ENCODE data around the gene POLR2E. TPM values are rescaled to one million over a fixed set of nuclear protein-coding genes. Genes with fewer than 3 reads are reported as not detected.

The POLR2E gene
- total and polyA plus RNA-seq, 9 of the 15 experiments (the other 6 are each of a cell fraction or from before 2014, with no cell fraction given) = 3.4 to 413 (median 244) TPM

GRCh38 chr19:1130771-1131717 lies 35.9 kb upstream of the POLR2E start:
- Histone ChIP-seq H3K27ac (ENCODE audit: extremely low read depth, low read depth, low read length) (peak overlapping the region; percentile 80; the same call in 1 of the 3 replicates), H4K20me1 (replicated peaks; ENCODE audit: control insufficient read depth, insufficient read depth, low read length) (no peaks in the 10 kb centered on the region; the same call in 1 of the 2 replicates), H3K9me1 (ENCODE audit: control insufficient read depth, insufficient read depth, low read length) (peaks cover 3% of the 10 kb centered on the region), H3K4me1 (replicated peaks in 1 of 2; ENCODE audit: control insufficient read depth in 2 of 2, insufficient read depth in 2 of 2, low read length in 2 of 2) (peaks cover 7 to 75% of the 10 kb centered on the region in 2 experiments), H3K79me2 (ENCODE audit: control insufficient read depth, insufficient read depth, low read length) (peaks cover 16% of the 10 kb centered on the region; the same call in 2 of the 3 replicates), H3K9ac (ENCODE audit: insufficient read depth in 1 of 2, low read depth in 2 of 2, low read length in 2 of 2) (peak overlapping the region in 1 of 2 experiments; percentile 90; a peak in 2 of 4 replicates), H3K4me3 (peak overlapping the region; percentile 39; the same call in 1 of the 2 replicates), H3K4me2 (ENCODE audit: insufficient read depth, low read length) (no peak overlapping the region), H3K9me3 (replicated peaks; ENCODE audit: control insufficient read depth, insufficient read depth, low read depth, low read length) (no peaks in the 10 kb centered on the region), H2AFZ (ENCODE audit: low read depth, low read length) (no peak overlapping the region), H3K36me3 (ENCODE audit: control insufficient read depth, insufficient read depth, low read length) (peaks cover 23% of the 10 kb centered on the region; the same call in 1 of the 3 replicates), H3K27me3 (ENCODE audit: control insufficient read depth in 2 of 2, insufficient read depth in 2 of 2, low read length in 2 of 2) (no peaks in the 10 kb centered on the region)
- DNase-seq (ENCODE audit: extremely low read depth in 1 of 4, low spot score in 3 of 4) = no peak
- in situ Hi-C loops (cut with MboI) (no loop called here), intact Hi-C loops (cut with micrococcal nuclease) (no loop called here)
- FAIRE-seq = no peak
- ChIA-PET POLR2A (interaction anchor here (0.5 to 1.4 kb wide), 6 partner anchors 16 to 322 kb away, joined by 3 to 5 read pairs (median 4); no protein-coding TSS in a partner anchor), CTCF (ENCODE audit: low intra/inter-chr PET ratio) (no interaction called here)
- no TSS peak for BruUV-seq (replicated peaks)
- ATAC-seq = peak; percentile 5; the same call in 1 of the 3 replicates
- WGBS (ENCODE audit: insufficient coverage, low coverage, missing lambda C conversion rate) = 77% methylated on average over 17 of the region's 22 CpGs
- no peak for TF ChIP-seq TCF7L2 (IDR thresholded peaks at IDR 0.05; ENCODE audit: low read depth, low read length)
- no peak for TF ChIP-seq NCOA1 (IDR thresholded peaks at IDR 0.05; ENCODE audit: low read depth)
- no peak for TF ChIP-seq ZKSCAN3 (CRISPR knock-in tag; IDR thresholded peaks at IDR 0.05)
- no peak for TF ChIP-seq MBD1 (CRISPR knock-in tag; IDR thresholded peaks at IDR 0.05)
- TF ChIP-seq MAFF (IDR thresholded peaks at IDR 0.05; ENCODE audit: low read length) = no peak
- no peak for TF ChIP-seq KHSRP (IDR thresholded peaks at IDR 0.05)
- TF ChIP-seq GTF2F1 (IDR thresholded peaks at IDR 0.05; ENCODE audit: low read depth, low read length) = no peak
- TF ChIP-seq ZNF140 (CRISPR knock-in tag; IDR thresholded peaks at IDR 0.05) = no peak
- no peak for TF ChIP-seq GTF2A2 (tag; IDR thresholded peaks at IDR 0.05)

Measured in K562 (cell line).